ENCODE data around the gene CUEDC1.
A peak's percentile ranks its signal among the peaks of the same experiment; 100 is the strongest.

The CUEDC1 gene

DNA sequence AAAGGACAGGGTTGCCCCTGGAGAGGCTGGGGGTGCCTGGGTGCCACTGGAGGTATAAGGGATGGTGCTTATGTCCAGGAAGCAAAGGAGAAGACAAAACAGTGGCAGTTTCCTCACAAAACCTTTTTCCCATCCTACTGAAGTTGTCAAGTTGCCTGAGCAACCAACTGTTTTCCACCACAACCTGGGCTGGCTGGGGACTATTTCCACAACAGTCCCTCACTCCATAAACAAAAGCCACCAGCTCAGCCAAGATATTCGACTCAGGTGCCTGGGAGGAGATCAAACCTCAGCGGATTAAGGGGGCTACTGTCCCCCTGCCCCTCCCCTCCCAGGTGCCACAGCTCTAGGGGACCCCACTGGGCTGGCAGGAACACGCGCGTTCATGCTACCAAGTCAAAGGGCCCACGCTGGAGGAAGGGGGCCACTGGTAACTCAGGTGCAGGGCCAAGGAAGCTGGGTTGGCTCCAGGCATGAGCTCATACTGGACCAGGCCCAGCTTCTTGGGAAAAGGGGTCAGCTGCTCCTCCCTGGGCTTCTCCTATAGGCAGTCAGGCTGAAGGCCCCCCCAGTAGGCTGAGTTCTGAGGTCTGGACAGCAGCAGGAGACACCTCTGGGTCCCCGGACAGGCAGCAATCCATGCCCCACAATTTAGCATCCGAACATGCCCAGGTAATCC is 59.7 kb downstream of the CUEDC1 start:
- DNase-seq (ENCODE audit: low spot score) = no peak

DNA sequence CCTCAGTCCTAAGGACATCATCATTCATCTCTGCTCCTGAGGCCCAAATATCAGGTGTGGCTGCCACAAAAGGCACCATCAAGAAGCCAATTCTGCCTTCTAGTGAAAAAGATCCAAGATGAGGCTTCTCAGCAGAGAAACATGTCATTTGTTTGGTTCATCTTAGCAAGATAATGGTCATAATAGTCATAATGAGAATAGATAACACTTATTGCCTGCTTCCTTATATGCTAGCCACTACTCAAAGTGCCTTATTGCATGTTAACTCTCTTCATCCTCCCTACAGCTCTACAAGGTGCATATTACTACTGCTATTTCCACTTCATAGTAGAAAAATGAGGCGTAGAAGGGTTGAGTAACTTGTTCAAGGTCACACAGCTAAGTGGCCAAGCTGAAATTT is 60.4 kb downstream of the CUEDC1 start:
- DNase-seq (ENCODE audit: low spot score) = no peak

DNA sequence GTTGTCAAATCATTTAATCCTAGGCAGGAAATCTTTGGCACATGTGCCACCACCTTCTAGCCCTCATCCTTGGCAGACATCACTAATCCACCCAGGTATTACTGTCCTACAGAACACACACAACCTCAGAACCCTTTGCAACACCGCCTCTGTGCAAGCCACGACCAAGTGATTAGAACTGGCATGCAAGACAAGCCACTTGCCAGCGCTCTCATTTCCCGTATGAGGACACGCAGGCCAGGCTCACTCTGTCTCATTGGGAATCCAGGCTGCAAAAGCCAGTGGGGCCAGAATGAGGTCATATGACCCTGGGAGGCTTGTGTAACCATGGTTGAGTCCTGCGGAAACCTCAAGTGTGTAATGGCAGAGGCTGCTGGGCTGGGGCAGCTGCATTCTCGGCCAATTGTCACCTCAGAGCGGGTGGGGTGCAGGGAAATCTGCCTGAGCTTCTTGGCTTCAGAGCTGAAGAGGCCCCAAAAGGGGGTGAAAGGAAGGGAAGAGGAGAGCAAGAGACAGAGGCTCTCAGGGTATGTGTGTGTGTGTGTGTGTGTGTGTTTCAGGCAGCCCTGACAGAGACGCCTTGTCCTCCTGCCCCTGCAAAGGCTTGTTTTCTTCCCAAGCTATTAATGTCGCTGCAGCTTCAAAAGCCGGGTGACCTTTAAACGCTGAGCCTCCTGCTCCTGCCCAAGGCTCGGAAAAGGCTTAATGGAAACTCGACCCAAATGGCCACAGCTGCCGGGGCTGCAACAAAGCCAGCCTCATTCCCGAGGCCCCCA is 62.2 kb downstream of the CUEDC1 start:
- peak; percentile 32 for DNase-seq (ENCODE audit: low spot score)

DNA sequence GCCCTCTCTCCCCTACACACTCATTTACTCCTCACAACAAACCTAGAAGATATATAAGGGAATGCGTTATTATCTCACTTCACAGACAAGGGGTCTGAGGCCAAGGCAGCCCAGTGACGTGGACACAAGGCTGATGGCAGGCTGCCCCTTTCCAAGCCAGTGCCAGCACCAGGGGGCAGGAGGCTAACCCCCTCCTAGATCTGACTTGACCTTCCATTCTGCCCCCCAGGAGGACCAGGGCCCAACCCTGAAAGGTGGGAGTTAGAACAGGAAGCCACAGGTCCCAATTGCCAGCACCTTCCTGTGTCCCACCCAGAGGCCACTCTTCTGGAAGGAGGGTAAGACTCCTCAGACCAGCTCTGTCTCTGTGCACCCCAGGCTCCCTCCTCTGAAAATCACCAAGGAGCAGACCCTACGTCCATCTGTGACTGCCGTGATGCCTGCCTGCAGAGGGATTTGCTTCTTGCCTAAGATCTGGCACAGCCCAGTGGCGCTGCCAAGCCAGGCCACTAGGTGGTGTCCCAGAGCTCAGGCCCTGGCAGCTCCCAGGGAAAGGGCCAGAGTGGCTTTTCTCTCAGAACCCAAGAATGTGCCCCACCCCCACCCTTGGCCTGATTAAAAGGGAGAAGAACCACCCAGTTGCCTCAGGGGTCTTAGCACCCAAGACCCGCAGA is 62.9 kb downstream of the CUEDC1 start:
- peak; percentile 70 for DNase-seq (ENCODE audit: low spot score)

DNA sequence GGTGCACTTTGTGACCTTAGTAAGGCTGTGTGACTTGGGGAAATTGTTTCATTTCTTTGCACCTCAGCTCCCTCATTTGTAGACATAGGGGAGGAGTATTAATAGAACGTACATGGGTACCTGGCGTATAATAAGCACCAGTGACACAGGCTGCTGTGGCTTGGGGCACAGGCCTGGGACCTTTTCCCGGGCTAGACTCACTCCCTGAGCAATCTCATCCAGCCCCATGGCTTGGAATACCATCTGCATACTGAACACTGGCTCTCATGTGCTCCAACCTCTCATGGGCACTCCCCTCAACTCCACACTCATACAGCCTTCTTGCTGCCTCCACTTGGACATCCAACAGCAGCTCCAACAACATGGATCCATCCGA is 64.4 kb downstream of the CUEDC1 start:
- no peak for DNase-seq (ENCODE audit: low spot score)

DNA sequence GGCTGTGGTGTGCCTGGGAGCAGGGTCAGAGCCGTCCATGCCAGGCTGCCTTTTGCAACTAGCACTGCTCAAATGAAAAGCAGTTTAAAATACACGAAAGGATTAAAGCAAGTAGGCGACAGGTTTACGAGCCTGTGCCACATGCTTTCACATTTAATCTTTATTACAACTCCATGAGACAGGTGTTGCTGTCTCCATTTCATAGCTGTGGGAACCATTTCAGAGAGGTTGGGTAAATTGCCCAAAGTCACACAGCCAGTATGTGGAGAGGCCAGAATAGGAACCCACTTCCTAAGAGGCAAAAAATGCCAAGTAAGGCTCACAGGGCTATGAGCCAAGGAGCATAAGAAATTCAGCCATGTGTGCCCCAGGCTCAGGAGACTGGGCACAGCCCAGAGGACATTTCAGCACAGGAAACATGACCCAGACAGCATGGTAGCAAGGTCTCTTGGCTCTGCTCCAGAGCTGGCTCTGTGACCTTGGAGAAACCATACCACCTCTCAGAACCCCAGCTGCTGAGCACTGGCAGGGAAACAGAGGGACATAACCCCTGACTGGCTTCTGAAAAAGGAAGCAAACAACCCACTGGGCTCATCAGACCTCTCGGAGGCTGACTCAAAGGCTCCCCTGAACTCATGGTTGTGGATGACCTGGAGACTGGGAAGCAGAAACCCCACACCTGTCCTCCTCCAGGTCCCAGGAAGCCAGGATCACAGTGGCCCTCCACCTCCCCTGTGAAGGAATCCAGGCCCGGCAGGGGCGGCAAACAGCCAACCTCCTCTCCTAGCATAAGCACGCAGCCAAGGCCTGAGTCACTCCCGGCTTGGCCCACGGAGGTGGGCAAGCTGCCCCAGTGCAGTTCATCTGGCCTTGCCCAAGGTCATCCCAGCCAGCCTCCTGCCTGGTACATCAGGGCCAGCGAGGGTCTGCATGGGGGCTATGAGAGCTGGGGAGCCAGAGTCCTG is 65.0 kb downstream of the CUEDC1 start:
- DNase-seq (ENCODE audit: low spot score) = no peak

DNA sequence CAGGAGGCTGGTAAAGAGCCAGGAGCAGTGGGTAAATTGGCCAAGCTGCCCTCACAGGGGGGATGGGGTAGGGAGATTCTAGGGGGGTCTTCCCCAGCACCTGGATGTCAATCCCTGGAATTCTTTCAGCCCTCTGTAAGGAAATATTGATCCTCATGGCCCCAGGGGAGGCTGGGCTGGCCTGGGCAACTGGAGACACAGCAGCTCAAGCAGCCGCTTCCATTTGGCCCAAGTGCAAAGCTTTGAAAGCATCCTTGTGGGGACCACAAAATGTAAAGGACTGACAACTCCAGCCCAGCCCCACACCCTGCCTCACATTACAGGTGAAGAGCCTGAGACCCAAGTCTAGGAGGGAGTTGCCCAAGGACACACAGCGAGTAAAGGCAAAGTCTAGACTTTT is 66.0 kb downstream of the CUEDC1 start:
- DNase-seq (ENCODE audit: low spot score) = no peak

DNA sequence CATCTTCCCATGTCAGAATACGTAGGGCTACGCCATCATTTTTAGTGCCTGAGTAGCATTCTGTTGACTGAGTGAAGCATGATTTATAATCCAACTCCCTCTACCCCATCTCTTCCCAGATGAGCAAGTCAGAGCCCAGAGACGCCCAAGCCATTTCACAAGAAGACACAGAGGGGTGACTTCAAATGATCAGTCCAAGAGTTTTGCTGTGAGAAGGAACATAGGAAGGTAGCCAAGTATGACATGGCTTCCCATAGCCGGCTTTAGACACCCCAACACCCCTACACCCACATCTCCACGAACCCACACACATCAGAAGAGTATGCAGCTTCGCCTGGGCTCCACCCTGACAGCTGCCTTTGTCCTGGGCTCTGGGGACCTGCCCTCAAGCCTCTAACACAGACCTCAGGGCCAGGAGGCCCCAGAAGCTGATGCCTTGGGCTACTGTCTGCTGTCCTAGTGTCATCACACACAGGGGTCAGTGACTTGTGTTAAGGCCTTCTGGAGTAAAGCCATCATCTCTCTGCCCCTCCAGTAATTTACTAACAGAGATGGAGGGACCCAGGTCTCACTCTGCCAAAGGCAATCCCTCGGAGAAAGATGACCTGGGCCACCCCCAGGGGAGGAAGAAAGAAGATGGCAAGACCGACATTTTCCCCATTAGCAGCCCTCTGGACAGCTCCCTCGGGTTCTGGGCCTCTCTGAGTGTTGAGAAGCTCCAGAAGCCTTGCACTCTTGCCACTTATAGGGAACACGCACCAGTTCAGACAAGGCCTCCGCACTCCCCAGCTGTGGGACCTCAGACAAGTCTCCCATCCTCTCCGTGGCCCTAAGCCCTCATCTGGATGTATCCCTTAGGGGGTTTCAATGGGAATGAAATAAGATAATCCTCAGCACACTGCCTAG is 66.6 kb downstream of the CUEDC1 start:
- DNase-seq (ENCODE audit: low spot score) = no peak

DNA sequence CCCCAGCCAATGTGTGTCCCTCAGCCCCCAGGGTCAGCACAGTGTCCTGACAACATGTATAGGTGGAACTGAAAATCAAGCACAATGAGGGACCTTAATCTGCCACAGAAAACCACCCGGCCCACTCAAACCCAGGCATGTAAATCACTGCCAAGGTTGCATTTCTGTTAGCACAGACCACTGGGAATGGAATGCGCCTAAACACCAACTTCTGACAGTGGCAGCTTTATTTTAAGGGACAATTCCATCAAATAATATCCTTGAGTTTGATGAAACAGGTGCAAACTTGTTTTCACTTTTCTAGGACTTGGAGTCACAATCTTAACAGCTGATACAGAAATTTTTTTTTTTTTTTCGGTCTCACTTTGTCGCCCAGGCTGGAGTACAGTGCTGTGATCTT is 68.1 kb downstream of the CUEDC1 start:
- no peak for DNase-seq (ENCODE audit: low spot score)

DNA sequence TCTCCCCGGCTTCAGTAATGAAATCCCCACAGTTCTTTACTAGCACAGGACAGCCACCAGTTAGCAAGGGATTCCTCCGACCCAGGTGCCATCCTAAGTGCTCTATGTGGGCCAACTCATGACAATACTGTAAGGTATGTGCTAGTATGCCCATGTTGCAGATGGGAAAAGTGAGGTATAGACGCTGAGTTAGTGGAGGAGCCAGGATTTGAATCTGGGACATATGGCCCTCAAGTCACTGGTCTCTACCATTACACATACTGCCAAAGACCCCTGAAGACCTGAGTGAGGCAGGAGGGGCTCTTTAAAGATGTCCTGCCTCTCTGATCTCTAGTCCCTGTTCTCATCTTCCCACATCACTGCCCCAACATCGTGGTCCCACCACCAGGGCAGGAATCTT is 69.2 kb downstream of the CUEDC1 start:
- DNase-seq (ENCODE audit: low spot score) = no peak

DNA sequence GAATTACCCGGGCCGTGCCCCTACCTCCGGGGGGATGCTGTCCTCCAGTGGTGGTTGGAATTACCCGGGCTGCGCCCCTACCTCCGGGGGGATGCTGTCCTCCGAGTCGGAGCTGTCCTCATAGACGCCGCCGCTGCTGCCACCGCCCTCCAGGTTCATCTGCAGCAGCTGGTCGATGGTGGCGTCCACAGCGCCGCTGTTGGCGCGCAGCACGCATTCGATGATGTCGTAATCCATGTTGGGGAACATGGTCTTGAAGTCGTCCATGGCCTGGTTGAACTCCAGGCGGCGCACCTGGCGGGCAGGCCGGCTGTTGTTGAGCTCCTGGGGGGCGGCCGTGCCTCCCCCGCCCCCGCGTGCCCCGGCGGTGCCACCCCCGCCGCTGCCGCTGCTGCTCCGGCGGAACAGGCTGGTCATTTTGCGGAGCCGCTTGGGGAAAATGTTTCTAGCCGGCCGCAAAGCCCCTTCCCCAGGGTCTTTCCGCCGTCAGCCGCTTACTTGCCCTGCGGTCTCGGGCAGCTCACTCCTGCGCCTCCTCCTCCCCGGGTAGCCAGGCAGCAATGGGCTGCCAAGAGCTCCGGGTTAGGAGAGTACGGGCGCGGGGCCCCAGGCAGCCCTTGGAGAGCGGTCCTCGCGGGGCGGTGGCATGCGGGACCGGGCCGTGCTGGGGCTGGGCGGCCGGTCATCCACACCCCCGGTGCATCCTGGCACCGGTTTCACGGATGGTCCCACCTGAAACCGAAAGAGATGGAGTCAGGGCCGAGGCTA is 69.9 kb downstream of the CUEDC1 start:
- no peak for DNase-seq (ENCODE audit: low spot score)

DNA sequence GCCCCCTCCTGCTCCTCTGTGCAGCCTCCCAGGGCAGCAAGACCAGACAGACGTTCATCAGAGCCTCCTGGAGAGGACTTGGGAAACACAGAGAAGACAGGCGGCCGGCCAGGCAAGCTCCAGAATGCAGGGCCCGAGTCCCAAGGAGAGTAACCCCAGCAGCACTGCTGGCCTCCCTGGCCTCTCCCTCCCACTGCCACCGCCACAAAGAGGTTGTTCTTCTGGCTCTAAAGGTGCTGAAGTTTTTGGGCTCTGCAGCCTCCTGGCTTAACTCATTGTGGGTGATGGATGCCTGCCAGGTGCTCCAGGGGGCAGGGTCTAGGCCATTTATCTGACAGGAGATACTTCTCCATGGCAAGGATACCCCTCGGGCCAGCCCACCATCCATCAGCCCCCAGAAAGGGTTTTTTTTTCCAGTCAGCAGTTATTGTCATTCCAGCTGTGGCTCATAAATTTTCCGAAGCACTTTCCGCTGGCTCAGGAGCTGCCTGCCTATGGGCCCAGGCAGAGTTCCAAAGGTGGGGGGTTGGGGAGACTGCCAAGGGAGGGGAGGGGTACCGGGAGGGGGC is 73.3 kb downstream of the CUEDC1 start:
- no peak for DNase-seq (ENCODE audit: low spot score)

DNA sequence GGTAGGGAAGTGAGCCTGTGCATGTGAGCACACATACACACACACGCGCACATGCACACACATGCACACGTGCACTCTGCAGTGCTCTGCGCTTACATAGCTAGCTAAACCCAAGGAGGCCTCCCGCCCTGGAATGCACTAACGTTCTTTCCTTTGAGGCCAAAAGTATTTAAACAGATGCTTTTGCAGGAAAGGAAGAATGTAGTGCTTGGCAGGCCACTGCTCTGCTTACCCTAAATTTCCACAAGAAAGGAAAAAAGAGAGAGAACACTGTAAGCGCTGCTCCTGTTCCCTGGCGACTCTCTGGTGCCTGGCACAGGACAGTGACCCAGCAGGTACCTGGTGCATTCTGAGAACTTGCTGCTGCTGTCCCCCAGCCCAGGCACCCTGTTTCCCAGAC is 74.1 kb downstream of the CUEDC1 start:
- no peak for DNase-seq (ENCODE audit: low spot score)

DNA sequence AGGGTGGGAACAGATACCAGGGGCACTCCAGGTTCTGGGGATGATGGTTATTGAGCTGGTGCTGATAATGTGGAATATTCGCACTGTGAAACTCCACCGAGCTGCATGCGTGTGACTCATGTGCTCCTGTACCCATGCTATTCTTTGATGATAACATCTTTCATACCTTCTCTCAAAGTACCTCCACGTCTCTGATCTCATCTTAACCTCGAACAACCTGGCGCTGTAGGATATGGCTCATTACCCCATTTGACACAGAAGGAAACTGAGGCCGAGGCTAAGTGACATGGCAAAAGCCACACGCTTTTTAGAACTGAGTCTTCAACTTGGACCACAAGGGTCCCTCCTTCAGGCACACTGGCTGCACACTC is 75.1 kb downstream of the CUEDC1 start:
- no peak for DNase-seq (ENCODE audit: low spot score)

DNA sequence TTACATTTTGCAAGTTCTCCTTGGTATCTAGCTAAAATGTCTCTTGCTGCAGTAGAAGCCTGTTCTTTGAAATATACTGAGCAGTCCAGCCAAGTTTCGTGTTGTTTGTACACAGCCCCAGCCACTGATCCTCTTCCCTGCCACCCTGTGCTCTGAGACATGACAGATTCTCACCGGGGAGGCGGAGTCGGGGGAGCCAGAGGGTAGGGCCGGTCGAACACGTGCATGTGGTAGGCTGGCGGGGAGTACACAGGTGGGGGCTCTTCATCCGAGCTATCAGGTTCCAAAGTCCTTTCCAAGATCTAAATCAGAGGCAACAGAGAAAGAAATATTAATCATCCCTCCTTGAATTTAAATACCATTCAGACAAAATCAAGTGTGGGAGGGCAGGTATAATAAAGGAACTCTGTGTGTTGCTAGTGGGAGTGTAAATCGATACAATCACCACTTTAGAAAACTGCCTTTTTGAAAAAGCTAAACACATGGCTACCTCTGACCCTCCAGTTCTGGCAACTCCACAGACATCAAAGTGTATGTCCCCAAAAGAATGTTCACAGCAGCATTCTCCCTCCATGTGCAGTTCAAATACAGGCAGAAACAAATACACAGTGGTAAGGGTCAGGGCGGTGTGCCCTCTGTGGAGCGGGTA is 75.7 kb downstream of the CUEDC1 start:
- no peak for DNase-seq (ENCODE audit: low spot score)

DNA sequence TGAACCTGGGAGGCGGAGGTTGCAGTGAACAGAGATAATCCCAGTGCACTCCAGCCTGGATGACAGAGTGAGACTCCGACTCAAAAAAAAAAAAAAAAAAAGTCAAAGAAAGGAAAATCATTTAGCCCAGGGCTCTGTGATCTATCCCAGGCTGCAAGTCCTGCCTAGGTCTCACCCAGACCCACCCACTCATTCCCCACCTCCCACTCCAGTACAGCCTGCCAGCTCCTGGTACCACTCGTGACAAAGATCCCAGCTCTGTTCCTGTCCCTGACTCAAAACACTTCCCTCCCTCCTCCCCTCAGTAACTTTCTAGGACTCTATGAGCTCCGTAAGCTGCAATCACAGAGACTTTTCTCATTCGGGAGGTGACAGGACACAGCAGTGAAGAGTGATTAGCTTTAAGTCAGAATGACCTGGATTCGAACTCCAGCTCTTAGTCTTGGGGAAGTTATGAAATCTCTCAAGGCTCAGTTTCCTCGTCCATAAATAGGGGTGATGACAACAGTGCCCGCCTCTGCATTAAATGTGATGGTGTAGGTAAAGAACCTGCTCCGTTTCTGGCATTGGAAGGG is 77.3 kb downstream of the CUEDC1 start:
- no peak for DNase-seq (ENCODE audit: low spot score)

DNA sequence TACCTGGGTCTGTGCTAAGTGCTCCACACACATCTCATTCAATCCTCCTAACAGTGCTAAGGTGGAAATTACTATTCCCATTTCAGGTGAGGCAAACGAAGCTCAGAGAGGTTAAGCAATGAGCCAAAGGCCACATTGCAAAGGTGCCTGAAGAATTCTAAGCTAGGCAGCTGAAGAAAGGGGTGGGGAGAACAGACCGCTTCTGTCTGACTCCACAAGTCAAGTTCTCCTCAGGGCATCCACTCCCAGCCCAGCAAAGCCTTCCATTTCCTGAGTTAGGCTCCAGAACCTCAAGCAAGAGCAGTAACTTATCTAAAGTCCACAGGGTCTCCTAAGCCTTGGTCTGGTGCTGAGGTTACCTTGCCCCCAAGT is 78.4 kb downstream of the CUEDC1 start:
- DNase-seq (ENCODE audit: low spot score) = no peak

DNA sequence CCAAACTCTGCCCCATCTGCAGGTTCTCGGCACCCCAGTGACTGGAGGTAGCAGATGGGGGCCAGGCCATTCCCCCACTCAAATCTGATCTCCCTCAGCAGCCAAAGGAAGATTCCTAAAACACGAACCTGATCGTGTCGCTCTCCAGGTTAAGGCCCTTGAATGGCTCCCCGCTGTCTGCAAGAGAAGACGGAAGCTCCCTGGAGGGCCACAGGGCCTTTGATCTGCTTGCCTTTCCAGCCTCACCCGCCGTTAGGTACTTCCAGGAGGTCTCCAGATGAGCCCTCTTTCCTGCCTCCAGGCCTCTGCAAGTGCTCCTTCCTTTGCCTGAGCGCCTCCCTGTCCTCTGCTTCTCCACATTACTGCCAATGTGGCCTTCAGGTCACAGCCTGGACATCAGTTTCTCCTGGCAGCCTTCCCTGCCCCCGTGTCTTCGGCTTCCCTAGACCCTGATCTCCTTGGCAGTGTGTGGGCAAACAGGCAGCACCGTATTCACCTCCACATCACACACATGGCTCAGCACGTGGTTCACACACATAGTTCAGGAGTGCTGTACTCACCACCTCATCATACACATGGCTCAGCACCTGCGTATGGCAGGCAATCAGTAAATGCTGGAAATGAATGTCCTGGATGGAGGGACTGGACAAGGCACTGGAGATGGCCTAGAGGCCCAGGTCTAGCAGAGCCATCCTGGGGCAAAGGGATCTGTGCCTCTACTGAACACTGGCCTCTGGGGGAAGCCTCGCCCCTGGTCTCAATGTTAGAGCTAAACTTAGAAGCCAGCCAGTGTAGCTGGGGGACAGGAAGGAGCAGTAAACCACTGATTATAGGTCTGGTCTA is 79.0 kb downstream of the CUEDC1 start:
- DNase-seq (ENCODE audit: low spot score) = no peak
